ENCODE measurements around the gene MYO1G.

DNA sequence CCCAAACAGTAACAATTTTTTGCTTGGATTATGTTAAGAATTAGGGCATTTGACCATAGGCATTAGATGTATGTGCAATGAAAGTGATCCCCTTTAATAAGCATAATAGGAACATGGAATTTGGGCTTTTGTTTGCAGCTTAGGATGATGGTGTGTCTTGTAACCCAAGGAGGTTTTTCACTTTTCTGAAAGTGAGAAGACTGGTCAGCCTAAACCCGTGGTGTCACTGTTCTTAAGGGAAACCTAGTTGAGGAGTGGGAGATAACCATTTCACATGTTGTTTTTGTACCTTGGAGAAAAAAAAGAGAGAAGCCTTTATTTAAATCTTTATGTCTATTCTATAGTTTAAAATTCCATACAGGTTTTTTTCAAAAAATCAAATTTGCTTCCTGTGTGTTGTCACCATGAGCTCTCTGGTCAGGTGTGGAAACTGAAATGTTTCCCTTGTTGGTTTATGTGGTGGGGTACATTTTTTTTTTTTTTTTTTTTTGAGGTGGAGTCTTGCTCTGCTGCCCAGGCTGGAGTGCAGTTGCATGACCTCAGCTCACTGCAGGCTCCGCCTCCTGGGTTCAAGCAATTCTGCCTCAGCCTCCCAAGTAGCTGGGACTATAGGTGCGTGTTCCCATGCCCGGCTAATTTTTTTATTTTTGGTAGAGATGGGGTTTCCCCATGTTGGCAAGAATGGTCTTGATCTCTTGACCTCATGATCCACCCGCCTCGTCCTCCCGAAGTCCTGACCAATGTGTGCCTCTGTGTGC lies 28.9 kb upstream of the MYO1G start:
- TF ChIP-seq, protein P1, sequence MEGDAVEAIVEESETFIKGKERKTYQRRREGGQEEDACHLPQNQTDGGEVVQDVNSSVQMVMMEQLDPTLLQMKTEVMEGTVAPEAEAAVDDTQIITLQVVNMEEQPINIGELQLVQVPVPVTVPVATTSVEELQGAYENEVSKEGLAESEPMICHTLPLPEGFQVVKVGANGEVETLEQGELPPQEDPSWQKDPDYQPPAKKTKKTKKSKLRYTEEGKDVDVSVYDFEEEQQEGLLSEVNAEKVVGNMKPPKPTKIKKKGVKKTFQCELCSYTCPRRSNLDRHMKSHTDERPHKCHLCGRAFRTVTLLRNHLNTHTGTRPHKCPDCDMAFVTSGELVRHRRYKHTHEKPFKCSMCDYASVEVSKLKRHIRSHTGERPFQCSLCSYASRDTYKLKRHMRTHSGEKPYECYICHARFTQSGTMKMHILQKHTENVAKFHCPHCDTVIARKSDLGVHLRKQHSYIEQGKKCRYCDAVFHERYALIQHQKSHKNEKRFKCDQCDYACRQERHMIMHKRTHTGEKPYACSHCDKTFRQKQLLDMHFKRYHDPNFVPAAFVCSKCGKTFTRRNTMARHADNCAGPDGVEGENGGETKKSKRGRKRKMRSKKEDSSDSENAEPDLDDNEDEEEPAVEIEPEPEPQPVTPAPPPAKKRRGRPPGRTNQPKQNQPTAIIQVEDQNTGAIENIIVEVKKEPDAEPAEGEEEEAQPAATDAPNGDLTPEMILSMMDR (IDR thresholded peaks at IDR 0.05; ENCODE audit: poor library complexity): no peak
- TF ChIP-seq EZH2phosphoT487 (IDR thresholded peaks at IDR 0.05; ENCODE audit: low read depth, severe bottlenecking, unreplicated experiment): no peak

Measured in hepatocyte (in vitro differentiated cells).